NCI-H187 (cell line): ENCODE data around the gene MFRP.

ENCODE experiments used
- DNase-seq, 2 experiments: peaks; one replicate each; lab custom pipeline; 2025; lab: John Stamatoyannopoulos, UW

The MFRP gene

GRCh38 chr11:119359365-119360214 lies 13.1 kb upstream of the MFRP start:
- no peak for DNase-seq

DNA sequence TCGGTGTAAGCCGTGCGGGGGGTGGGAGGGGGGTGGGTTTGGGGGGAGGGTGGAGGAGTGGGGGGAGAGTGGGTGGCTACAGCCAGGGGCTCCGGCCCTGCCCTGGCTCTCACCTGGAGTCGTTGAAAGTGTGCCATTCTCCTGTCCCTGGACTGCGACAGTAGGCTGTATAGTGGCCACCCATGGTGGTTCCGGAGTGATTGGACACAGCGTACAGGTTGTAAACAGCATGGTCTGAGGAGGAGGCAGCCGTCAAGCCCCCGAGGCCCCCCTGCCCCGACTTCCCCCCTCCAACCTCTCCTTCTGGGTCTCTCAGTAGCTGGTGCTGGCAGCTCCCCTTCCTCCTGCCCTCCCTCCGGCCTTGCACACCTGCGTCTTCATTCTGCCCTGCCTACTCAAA lies 10.6 kb upstream of the MFRP start:
- no peak for DNase-seq

DNA sequence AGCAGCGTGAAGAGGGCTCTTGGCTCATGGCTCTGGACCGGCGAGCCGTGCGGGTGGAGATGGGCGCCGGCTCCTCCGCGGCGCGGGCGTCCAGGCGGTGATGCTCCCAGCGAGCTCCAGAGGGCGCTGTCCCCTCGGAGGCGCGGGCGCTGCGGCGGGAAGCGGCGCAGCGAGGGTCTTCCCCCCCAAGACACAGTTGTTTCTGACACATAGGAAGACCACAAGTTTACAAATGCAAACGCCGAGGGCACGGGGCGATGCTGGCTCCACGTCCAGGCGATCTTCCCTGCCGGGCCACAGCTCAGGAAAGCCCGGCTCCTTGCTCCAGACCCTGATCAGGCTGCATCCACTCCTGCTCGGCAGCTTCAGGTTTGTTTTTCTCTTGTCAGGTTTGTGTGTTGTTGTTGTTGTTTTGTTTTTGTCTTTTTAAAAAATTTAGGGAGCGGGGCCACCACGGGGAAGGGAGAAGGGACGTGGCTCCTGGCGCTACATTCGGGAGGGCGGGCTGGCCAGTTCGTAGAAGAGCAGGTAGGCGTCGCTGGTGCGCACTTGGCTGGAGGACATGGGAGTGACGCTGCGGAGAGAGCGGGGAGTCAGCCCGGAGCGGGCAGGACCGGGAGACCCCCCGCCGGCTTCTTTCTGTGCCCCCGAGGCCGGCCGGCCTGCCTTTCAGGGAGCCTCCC lies 10.0 kb upstream of the MFRP start:
- no peak for DNase-seq

GRCh38 chr11:119355091-119355843 lies 8.8 kb upstream of the MFRP start:
- no peak for DNase-seq

DNA sequence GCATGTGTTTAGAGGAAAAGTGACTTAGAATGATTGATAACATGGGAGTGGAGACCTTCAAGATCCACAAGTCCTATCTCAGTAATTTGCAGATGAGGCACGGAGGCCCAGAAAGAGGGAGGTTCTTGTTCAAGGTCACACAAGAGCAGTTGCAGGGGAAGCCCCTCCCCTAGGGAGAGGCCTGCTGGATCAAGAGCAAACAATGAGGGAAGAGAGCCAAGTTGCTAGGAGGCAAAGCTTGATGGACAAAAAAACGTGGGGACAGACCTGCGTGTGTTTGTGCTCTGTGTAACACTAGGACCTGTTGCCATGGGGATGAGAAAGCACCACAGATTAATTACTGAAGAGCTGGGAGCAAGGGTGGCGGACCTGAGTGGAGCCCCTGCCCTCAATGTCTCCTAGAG lies 6.4 kb upstream of the MFRP start:
- peak in 1 of 2 experiments; percentile 30 for DNase-seq

DNA sequence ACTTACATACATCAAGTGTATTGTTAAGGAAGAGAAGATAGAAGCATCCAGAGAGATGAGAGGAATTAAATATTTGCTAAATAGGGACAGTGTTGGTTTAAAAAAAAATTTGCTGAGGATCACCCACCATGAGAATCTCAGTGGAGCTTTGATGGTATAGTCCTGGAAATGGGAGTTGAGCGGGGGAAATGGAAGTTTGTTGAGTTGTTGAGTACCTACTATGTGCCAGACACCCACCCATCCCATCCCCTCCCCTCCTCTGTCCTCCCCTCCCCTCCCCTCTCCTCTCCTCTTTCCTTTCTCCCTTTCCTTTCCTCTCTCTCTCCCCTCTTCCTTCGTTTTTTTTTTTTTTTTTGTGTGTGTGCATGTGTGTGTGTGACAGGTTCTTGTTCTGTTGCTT lies 4.7 kb upstream of the MFRP start:
- no peak for DNase-seq

DNA sequence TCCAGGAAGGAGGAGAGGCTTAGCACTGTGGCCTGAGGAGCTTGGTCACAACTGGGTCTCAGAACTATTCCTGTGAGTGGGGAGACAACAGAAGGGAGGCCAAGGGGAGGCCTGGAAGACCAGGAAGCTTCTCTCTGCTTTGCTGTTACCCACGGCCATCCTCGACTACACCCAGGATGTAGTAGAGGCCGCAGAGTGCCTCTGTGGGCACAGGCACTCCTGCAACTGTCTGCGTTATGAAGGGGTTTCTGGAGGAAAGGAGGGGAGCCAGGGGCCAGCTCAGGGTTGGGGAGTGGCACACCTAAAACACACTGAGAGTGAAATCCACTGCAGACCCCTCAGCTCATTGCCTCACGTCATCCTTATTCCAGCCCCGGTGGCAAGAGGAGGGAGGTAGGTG lies 3.8 kb upstream of the MFRP start:
- no peak for DNase-seq

DNA sequence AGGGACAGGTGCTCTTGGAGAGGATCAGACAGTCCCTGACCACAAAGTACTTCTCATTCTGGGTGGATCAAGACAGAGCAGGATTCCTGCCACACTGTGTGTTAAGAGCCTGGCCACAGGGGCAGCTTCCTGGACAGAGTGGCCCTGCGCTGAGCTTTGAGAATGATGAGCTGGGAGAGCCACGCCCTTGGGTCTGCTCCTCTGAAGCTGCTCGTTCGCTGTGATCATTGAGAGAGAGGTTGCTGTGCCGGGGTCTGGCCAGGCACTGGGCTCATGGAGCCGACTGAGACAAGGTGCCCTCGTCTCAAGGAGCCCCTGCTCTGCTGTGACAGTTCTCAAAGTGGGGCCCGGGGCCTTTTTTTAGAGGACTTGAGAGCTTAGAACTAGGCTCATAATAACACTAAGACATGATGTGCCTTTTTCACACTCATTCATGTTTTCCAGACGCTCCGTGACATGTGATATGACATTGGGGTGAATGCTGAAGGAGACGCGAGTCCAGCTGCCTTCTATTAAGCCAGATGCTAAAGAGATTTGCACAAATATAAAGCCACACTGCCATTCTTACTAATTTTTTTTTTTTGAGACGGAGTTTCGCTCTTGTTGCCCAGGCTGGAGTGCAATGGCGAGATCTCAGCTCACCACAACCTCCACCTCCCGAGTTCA lies 1.6 kb upstream of the MFRP start:
- no peak for DNase-seq

DNA sequence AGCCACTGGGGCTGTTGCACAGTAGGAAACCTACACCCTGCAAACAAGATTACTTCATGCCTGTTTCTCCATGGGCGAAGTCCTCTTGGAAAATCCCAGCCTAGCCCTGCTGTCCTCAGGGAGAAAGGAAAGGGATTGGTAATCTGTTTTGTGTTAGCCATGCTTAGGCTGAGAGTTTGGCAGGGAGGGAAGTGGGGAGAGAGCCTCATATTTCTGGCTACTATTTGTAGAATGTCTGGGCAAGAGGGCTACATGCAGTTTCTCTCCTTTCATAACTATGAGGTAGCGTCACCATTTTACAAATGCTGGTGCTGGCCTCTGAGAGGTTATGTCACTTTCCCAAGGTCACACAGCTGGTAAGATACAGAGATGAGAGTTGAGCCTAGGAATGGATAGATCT lies 737 bp upstream of the MFRP start:
- DNase-seq = no peak

GRCh38 chr11:119345685-119346084 lies 820 bp downstream of the MFRP start:
- DNase-seq = no peak

DNA sequence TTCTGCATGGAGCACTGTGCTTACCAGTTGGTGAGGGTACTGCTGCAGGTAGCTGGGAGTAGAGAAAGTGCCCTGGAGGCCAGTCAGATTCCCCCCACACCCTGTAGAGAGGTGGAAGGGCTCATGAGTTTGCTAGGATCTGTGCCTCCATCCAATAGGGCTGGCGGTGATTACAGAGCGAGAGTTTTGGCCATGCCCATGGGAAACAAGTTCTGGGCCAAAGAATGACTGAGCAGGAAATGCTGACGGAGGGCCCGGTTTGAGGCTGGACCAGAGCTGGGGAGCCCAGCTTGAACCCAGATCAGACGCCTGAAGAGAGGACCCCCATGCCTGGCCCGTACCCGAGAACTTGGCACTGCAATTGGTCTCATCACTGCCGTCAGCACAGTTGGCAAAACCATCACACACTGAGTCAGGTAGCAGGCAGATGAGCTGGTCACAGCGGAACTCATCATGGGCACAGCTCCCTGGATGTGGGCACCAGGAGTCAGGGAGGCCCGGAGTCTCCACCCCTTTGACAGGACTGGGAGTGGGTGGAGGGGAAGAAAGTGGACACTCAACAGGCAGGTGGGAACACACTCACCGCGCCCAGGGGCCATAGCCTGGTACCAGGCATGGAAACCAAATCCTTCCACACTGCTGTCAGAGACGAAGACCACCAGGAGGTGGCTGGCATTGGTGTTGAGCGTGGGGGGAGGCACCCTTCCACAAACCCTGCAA lies 2.1 kb downstream of the MFRP start:
- no peak for DNase-seq

DNA sequence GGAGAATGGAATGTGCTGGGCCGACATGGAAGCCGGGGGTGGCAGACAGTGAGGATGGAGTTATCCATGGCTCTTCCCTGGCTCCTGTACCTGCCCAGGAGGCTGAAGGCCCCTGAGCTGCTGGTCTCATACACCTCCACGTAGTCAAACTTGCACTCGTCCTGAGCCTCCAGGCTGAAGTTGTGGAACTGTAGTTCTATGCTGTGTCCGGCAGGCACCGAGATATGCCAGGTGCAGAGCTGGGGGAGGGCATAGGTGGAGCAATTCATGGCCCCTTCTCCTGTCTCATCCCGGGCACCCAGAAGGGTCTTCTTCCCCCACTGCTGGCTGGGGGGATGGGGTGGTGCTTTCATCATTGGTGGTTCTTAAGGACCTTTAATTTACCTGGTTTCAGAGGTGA lies 2.8 kb downstream of the MFRP start:
- no peak for DNase-seq

- no peak for DNase-seq
These were observed 4.0 kb downstream of the MFRP start for GRCh38 chr11:119342362-119343130.

DNA sequence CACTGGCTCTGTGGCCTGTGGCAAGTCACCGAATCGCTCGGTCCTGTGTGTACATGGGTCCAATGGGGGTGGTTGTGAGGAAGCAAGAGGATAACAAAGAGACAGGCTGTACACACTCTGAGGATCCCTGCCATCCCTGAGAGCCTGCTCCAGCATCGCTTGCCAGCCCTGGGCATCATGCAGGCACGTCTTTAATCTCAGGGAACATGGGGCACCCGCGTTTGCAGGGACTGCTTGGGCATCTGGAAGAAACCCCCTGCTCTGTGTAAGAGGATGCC lies 4.5 kb downstream of the MFRP start:
- no peak for DNase-seq

DNA sequence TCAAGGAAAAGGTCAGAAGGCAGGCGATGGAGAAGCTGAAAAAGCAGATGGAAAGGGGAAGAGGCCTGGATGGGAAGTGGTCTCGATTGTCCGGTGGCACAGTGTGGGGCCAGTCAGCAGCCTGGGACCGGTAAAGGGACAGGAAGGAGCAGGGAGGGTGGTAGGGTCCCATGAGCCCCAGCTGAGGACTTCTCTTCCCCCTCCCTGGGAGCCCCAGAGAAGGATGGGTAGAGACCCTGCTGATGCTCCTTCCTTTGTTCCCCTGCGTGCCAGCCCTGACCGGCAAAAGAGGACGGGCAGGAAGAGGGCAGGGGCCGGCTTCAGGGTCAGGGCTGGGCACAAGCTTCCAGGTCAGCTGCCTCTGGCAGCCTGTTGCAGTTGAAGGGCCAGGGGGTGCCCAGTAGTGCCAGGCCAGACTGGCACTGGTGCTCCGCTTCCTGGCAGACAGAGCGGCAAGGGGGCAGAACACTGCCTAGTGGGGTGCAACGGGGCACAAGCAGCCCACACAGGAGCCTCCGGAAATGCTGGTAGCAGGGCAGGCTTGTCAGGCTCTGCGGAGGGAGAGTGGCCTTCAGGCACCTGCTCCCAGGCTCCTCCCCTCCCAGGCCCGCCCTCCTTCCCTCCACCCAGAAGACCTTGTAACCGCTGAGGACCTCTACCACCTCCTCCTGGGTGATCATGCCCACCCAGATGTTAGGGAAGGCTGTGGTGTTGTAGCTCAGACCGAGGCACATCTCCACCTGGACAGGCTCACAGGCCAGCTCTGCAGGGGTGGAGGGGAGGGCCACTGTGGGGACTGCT lies 5.1 kb downstream of the MFRP start:
- DNase-seq = no peak

DNA sequence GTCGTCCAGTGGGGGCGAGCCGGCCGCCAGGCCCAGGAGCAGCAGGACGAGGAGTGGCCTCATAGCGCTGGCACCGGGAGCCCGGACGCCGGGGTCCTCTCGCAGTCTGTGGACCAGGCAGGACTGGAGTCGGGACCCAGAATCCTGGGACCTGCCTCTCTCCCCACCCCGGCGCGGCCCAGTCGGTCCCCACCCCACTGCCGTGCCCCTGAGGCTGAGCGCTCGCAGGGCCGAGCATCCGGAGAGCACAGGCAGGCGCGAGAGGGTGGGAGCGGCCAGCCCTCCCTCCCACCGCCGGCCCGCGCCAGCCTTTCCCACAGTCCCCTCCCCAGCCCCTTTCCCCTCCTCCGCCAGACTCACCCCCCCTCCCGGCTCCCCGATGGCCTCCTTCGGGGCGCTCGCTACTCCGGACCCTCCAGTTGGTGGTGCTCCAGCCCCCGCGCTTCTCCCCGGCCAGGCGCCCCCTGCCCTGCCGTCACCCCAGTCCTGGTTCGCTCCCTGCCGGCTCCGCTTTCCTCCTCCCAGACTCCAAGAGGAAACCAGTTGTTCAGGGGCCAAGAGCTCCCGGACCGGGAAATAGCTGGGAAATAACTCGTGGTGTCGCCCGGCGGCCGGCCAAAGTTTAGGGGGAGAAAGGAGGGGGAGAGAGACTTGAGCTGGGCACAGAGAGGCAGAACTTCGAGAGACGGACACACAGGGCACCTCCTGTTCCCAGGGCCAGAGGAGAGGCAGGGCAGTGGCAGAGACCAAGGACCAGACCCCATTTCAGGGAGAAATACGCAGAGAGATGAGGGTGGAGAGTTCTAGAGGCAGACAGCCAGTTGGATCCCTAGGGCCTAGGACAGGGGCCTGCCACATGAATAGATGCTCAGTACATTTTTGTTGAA lies 5.9 kb downstream of the MFRP start, which contains the start of gene C1QTNF5:
C1QTNF5 (minus strand) TSS at position 549 of the 887 bp plus-strand sequence; CDS start at position 63, 486 bp downstream.
- DNase-seq = no peak

DNA sequence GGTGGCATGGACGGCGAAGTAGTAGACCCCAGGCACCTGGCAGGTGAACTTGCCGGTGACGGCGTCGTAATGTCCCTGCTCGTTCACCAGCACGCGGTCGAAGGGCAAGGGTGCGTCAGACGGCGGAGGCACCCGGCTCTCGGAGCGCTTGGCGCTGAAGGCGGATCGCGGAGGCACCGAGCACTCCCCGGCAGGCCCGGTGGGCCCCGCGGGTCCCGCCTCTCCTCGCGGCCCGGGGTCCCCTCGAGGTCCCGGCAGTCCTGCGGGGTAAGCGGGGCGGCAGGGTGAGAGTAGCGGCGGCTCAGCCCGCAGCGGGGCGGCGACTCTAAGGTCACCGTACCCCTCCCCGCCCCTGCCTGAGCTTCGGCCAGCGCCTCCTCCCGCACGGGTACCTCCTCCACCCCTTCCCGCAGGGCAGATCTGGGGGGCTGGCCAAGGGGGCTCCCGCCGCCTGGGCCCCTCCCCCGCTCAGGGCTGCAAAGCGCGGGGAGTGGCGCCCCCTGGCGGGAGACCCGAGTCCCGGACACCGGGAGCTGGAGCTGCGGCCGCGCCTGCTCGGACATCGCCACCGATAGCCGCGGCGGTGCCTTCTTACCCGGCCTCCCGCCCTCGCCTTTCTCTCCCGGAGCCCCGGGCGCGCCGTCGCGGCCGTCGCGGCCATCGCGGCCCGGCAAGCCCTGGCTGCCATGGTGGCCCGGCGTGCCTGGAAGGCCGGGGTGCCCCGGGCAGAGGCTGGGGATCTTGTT lies 6.7 kb downstream of the MFRP start:
- DNase-seq = no peak

DNA sequence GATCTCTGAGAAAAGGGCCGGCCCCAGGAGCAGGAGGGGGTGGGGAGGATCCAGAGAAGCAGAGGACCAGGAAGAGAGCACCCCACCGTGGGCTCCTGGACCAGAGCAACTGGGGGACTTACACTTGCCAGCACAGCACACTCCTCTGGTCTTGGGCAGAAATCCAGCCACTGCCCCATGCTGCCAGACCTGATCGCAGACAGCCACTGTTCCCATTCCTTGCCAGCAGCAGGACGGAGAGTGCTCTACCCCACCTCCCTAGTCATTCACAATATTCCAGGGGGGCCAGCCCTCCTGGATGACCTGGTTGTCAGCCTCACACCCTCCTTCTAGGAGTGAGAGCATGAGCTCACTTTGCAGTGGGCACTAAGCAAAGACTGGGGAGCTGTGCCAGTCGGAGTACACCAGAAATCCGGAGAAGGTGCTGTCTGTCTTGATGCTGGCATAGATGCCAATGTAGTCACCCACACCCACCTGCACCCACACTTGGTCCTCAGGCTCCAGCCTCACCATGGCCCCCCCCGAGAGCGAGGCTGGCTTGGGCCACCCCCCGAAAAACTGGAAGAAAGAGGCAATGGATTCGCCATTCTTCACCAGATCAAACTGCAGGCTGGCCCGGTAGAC lies 7.4 kb downstream of the MFRP start:
- DNase-seq = no peak
